Measurements from ENCODE around the gene METAP1D.

DNA sequence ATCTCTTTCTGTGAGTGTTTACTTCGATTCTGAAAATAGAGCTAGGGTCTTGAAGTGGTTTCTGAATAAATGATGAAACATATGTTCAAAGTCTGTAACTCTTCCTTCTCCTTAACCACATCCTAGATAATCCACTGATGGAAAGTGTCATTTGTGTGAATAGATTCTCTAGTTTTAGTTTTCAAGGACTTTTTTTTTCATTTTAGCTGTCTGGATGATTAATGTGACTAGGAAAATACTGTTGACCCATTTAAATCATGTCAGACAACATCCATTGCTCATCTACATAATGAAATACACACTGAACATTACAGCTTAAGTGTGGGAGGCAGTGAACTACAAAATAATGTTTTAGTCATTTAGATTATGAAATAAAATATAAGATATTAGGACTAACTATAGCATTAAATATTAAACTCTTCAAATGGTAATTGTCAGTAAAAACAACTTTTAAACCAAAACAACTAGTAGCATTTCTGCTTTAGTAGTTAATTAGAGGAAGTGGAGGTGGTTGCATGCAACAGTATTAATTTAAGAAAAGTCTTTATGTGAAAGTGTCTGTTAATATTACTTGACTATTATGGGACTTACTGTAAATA is 46.4 kb downstream of the METAP1D start:
- TF ChIP-seq, protein P1, sequence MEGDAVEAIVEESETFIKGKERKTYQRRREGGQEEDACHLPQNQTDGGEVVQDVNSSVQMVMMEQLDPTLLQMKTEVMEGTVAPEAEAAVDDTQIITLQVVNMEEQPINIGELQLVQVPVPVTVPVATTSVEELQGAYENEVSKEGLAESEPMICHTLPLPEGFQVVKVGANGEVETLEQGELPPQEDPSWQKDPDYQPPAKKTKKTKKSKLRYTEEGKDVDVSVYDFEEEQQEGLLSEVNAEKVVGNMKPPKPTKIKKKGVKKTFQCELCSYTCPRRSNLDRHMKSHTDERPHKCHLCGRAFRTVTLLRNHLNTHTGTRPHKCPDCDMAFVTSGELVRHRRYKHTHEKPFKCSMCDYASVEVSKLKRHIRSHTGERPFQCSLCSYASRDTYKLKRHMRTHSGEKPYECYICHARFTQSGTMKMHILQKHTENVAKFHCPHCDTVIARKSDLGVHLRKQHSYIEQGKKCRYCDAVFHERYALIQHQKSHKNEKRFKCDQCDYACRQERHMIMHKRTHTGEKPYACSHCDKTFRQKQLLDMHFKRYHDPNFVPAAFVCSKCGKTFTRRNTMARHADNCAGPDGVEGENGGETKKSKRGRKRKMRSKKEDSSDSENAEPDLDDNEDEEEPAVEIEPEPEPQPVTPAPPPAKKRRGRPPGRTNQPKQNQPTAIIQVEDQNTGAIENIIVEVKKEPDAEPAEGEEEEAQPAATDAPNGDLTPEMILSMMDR (IDR thresholded peaks at IDR 0.05), result no peak
- no peak for TF ChIP-seq EZH2phosphoT487 (IDR thresholded peaks at IDR 0.05)
- TF ChIP-seq EZH2 (IDR thresholded peaks at IDR 0.05), result no peak

Measured in neural progenitor cell (in vitro differentiated cells).